C1 segment of cervical spinal cord (tissue), 14 donors: Measurements from ENCODE around the gene RASSF10.
A peak's percentile ranks its signal among the peaks of the same experiment; 100 is the strongest.
"Not testable (repeated sequence)": the region's sequence is repeated elsewhere in the genome, so short reads cannot be mapped to it uniquely, and the experiment has no call there.

Experiments
- DNase-seq, 14 donors: peaks; one replicate each; lab custom pipeline; 2025; lab: John Stamatoyannopoulos, UW

The RASSF10 gene

DNA sequence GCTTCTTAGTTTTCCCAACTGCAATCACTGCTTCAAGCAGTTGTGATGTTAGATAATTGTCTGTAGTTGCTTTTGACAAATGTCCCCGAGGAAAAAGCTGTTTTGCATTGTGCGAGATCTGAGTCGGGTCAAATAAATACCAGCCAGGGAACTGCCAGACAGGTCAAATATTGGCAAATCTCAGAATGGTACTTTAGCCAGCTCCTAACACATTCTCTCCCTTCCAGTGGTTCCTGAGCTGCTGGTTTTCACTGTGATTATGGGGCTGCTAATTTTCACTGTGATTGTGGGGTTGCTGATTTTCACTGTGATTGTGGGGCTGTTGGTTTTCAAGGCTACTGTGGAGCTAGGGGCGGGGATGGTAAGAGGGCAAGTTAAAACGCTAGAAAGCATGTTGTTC lies 14.3 kb downstream of the RASSF10 start:
- no peak for DNase-seq

- DNase-seq, result no peak
These were observed 17.6 kb downstream of the RASSF10 start for GRCh38 chr11:13026722-13027121.

GRCh38 chr11:13028322-13028721 lies 19.2 kb downstream of the RASSF10 start:
- DNase-seq, result no peak

DNA sequence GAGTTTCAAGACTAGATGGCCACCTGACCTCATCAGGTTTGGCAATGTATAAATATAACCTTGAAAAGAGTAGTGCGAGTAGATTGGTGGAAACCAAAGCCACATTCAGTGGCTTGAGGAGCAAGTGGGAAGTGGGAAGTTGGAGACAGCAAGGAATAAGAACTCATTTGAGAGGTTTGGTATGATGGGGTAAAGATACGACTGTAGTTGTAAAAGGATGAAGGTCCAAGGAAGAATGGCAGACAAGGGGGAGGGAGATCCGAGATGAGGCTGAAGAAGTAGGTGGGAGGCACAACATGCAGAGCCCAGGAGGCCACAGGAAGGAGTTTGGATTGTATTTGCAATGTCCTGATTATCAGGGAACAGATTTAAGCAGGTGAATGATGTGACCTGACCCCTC lies 20.8 kb downstream of the RASSF10 start:
- no peak for DNase-seq

- DNase-seq, result no peak
These were observed 21.7 kb downstream of the RASSF10 start for GRCh38 chr11:13030857-13031256.

DNA sequence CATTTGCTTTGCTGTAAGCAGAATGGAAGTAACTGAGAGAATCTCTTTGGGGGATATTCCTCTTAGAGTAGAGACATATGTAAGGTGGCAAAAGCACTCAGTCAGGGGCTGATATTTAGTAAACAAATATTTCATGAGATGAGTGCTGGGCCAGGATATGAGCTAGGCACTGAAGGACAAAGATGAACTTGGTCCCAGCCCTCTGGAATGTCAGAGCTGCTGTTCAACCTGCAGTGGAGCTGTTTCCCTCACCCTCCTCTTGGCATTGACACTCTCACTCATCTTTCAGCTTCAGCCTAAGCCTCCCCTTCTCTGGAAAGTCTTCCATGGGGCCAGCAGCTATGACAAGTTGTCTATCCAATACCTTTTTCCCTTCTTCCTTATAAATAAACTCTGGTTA lies 22.2 kb downstream of the RASSF10 start:
- no peak for DNase-seq

- DNase-seq, result no peak
These were observed 24.8 kb downstream of the RASSF10 start for GRCh38 chr11:13033760-13034533.

DNA sequence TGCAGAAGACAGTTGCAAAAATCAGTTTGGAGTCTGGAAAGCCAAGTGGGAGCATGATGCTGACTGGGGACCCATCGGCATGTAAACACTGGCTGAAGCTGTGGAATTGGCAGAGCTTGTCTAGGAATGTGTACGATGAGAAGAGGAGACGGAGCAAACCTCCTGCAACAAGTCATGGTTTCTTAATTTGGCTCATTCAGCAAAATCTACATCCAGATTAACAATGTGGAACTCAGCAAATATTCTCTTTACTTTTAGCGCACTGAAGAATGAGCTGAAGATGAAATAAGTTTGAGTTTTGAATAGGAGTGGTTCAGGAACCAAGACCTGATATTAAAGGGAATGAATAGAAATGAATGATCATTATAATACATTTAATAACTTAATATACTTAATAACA lies 26.6 kb downstream of the RASSF10 start:
- DNase-seq, result no peak

- DNase-seq, result no peak
These were observed 27.1 kb downstream of the RASSF10 start for GRCh38 chr11:13036235-13036634.

DNA sequence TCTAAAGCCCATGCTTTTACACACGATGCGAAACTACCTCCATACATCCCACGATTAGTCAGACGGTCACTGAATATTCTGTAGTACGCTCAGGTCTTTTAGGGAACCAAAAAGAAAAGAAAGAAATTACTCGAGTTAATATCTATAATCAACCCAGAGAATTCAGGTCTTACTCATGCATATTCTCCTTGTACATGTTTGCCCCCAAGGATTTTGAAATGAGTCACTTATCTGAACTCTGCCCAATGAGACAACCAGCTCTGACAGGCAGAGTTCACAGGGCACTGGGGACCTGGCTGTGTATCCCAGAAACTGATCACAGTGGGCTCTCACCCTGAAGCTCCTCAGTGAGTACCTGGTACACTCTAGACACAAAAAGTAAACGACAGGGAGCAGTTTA lies 29.2 kb downstream of the RASSF10 start:
- no peak for DNase-seq

GRCh38 chr11:13039126-13039525 lies 30.0 kb downstream of the RASSF10 start:
- DNase-seq, result no peak

GRCh38 chr11:13040969-13041561 lies 31.9 kb downstream of the RASSF10 start:
- no peak for DNase-seq

DNA sequence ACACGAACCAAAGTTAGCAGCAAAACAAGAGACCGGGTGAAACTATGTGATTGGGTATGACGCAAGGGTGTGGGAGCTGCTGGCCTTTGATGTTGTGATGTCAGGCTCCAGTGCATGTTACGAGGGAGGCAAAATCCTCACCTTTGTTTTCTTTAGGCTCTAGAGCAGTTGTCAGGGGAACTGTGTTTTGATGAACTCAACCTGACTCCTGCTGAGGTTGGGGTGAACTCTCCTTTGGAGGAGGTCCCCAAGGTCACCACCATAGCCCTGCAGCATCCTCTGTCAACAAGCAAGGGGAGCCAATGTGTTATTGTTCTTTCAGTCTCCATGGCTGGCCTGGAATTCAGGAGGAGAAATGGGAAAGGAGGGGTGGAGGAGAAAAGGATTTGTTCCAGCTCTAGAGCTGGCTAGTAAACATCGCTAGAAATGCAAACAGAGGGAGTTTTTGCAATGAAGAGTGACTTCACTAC lies 33.8 kb downstream of the RASSF10 start:
- no peak for DNase-seq

DNA sequence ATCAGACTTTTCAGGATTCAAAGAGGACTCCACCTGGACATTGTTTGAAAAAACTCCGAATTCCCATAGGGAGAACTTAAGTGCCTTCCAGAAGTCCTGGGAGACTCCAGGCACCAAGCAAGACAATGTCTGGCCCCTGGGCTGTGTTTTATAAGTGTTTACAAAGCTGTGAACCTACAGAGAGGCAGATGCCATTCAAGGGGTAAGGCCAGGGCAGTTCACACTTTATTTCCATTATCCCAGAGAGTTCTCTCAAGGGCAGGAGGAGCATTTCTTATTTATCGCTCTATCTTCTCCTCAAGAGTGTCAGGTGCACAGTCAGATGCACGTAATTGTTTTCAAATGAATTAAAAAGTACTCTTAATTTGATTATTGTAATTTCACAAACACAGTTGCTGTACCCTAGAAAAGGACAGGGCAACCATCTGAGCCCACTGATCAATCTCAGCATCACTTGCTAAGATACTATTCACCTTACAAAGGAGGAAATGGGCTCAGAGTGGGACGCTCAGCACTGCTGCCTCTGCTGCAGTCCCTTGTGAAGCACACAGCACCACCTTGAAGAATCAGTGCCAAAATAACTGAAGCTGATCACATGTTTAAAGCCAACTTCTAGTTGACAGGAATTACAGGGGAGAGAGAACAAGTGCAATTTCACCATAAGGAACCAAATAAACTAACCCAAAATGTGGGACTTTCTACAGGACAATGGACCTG lies 35.0 kb downstream of the RASSF10 start:
- no peak for DNase-seq

DNA sequence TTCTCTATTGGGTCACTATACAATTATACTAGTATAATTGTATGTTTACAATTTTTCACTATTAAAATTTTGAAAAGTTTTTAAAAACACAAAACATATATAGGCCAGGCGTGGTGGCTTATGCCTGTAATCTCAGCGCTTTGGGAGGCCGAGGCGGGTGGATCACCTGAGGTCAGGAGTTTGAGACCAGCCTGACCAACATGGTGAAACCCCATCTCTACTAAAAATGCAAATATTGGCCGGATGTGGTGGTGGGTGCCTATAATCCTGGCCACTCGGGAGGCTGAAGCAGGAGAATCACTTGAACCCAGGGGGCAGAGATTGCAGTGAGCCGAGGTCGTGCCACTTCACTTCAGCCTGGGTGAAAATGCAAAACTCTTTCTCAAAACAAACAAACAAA lies 36.0 kb downstream of the RASSF10 start:
- not testable (repeated sequence) for DNase-seq

DNA sequence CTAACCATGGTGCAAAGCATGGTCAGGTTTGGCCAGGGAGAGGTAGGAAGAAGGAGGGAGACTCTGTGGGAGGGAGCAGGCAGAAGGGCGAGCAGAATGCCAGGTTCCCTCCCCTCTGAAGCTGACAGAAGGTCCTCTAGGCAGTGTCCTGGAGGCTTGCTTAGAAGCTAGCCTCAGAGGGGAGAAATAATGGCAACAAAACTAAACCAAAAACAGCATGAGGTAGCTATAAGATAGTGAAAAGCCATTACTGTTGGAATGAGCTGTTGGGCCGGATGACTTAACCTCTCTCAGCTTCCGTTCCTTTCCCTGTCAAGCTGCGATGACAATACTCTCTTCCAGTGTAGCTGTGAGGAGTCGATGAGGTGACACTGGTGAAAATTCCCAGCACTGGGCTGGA lies 36.6 kb downstream of the RASSF10 start:
- peak in 1 of 14 donors; percentile 33 for DNase-seq

- no peak for DNase-seq
These were observed 37.8 kb downstream of the RASSF10 start for GRCh38 chr11:13046637-13047570.

DNA sequence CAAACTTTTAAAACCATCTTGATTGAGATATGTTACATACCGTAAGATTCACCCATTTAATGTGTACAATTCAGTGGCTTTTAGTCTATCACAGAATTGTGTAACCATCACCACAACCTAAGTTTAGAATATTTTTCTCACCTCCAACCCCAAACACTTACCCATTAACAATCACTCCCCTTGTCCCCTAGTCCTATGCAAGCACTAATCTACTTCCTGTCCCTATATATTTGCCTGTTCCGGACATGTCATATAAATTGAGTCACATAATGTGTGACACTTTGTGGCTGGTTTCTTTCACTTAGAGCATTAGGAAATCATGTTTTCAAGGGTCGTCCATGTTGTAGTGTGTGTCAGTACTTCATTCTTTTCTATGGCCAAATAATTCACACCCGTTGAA lies 38.8 kb downstream of the RASSF10 start:
- no peak for DNase-seq

DNA sequence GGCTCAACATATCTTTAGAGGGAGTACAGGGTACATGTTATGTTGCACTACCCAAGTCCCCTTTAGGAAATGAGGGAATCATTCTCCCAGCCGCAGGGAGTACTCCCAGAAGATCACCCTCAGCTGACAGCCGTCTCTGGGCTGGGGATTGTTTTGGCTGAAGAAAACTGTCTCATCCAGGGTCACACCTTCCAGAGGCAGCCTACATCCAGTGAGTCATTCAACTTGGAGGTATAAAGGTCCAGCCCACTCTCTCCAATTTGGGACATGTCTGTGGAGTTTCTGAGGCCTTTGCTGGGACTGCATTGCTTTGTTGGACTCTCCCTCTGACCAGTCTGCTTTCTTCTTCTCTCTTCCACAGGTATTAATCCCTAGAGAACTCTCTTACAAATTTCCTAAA lies 42.1 kb downstream of the RASSF10 start:
- no peak for DNase-seq

DNA sequence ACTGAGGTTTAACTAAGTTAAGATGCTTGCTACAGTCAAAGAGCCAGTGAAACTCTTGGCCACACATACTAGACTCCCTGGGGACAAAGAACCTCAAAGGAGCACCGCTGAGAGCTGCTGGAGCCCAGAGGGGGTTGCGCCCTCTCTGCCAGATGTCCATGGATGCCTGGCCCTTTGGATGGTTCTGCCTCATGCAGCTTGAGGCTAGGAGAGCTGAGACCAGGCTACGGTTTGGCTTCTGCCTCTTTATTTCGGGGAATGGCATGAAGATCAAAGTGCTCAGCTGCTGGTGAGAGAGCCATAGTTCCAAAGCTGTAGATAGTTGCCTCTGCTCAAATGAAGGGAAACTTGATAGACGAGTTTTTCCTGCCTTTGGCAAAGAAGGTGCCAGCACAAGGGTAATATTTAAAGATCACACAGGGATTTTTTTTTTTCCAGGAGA lies 43.0 kb downstream of the RASSF10 start:
- DNase-seq, result no peak

DNA sequence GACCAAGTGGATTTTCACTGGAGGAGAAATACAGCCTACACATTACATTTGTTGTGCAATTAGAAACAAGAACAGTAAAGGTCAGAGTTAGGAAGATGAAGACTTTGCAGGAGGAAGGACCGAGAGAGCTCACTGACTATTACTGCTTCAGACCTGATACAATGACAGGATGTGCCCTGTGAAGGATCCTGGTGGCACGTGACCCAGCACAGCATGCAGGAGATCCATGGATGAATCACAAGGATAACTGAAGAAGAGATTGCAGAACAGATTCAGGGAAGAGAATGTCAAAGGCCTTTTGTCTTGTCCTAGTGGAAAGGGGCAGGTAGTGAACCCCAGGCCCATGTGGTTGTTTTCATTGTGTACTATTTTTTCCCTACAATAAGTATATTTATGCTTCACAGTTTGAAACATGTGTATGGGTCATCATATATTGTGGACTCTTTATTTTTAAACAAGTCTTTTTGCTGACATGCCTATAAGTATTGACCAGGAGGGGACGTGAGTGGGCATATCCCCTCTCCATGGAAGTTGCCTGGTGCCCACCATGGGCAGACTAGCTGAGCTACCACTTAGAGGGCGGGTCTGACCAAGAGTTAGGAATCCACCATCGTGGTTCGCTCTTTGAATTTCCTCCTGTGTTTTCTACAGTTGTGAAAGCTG lies 44.3 kb downstream of the RASSF10 start:
- no peak for DNase-seq
